ENCODE measurements around the gene ECT2. TPM values are rescaled to one million over a fixed set of nuclear protein-coding genes. Genes with fewer than 3 reads are reported as not detected.

The ECT2 gene
- total and polyA plus RNA-seq, 2 of the 8 experiments (the other 6 are each of a cell fraction or from before 2014, with no cell fraction given): 19.5 to 88.7 TPM

DNA sequence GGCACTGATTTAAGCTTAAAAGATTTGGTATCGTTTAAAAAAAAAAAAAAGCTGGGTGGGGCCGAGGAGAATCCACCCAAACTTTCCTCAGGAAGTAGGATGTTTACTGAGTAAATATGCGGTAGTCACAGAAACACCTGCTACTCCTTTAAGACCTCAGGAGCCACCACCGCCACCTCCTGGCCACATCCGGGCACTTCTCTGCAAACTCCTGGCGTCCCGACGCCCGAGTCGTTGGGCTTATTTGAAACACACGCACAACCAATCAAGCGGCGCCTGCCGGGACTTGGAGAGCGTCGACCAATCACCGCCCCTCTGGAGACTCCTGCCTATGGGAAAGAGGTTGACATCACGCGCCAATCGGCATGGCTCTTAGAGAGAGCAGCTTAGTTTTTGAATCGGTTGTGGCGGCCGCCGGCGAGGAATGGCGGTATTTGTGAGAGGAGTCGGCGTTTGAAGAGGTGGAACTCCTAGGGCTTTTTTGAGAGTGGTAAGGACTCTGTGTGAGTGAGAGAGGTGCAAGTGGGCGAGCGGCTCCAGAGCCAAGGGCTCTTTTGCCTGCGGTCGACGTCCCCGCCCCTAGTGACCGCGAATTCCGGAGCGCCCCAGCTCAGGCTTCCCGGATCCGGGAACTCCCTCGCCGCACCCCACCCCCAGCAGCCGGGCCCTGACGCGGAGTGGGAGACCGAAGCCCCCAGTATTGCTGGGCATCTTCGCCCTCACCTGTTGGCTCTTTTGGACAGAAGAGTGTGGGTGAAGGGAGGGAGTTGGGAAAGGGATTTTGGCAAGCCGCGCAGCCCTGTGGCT, at the start of gene ECT2 (continued):
- no peak for TF ChIP-seq USF2 (IDR thresholded peaks at IDR 0.05; ENCODE audit: low read length)
- TF ChIP-seq CTCF (IDR thresholded peaks at IDR 0.05; ENCODE audit: control extremely low read depth in 1 of 3, insufficient read depth in 1 of 3, low read depth in 1 of 3, low read length in 3 of 3): peak; percentile 57 to 80 (median 71)
- no peak for TF ChIP-seq SP4 (IDR thresholded peaks at IDR 0.05; ENCODE audit: low read length)
- TF ChIP-seq KDM5A (IDR thresholded peaks at IDR 0.05; ENCODE audit: low read length): no peak
- 0 out of 2 replicates have a peak, but pooled peaks have one; percentile 29 for TF ChIP-seq CREB1 (IDR thresholded peaks at IDR 0.05)
- peak; percentile 37 for TF ChIP-seq SAP30 (IDR thresholded peaks at IDR 0.05; ENCODE audit: insufficient read depth, insufficient replicate concordance, low read length)
- peak; percentile 95 to 97 for TF ChIP-seq POLR2A (IDR thresholded peaks at IDR 0.05; ENCODE audit: control extremely low read depth in 1 of 2, low read depth in 2 of 2, low read length in 2 of 2)
- no peak for TF ChIP-seq MAFK (IDR thresholded peaks at IDR 0.05; ENCODE audit: low read depth, low read length)
- peak; percentile 28; the same call in 1 of the 2 replicates for TF ChIP-seq MAX (IDR thresholded peaks at IDR 0.05)
- peak; percentile 40 to 49; a peak in 1 of 4 replicates for TF ChIP-seq SIN3A (conservative IDR thresholded peaks at IDR 0.05 in 1 of 2, IDR thresholded peaks at IDR 0.05 in 1 of 2; ENCODE audit: low read depth in 1 of 2, low read length in 2 of 2)
- 0 out of 4 replicates have a peak, but pooled peaks have one; percentile 59 to 77 for TF ChIP-seq HDAC2 (IDR thresholded peaks at IDR 0.05; ENCODE audit: borderline replicate concordance in 1 of 2, low read depth in 2 of 2, low read length in 2 of 2)
- TF ChIP-seq TEAD4 (IDR thresholded peaks at IDR 0.05; ENCODE audit: low read depth, low read length): no peak
- no peak for TF ChIP-seq SIRT6 (IDR thresholded peaks at IDR 0.05; ENCODE audit: low read length)
- no peak for TF ChIP-seq RXRA (IDR thresholded peaks at IDR 0.05; ENCODE audit: insufficient read depth, low read depth, low read length)
- peak; percentile 91 for TF ChIP-seq TBP (IDR thresholded peaks at IDR 0.05; ENCODE audit: low read depth, low read length)
- TF ChIP-seq SUZ12 (IDR thresholded peaks at IDR 0.05; ENCODE audit: low read length): no peak
- peak; percentile 56; the same call in 1 of the 2 replicates for TF ChIP-seq EGR1 (IDR thresholded peaks at IDR 0.05; ENCODE audit: borderline replicate concordance, low read depth, low read length)
- no peak for TF ChIP-seq FOSL1 (IDR thresholded peaks at IDR 0.05; ENCODE audit: insufficient read depth, low read depth, low read length)
- no peak for TF ChIP-seq JUND (IDR thresholded peaks at IDR 0.05; ENCODE audit: low read length)
- no peak for TF ChIP-seq SRF (IDR thresholded peaks at IDR 0.05; ENCODE audit: low read depth, low read length)
